HG03469 (cell line): ENCODE results near the gene SP3.
A peak's percentile ranks its signal among the peaks of the same experiment; 100 is the strongest.

Experiments
- ATAC-seq: cut with Tn5 transposase; IDR thresholded peaks from one replicate; pipeline ENCODE4 v1.9.1; 2021; ENCODE audit warnings: mild to moderate bottlenecking, moderate library complexity, moderate number of reproducible peaks; ENCODE audit not compliant: unreplicated experiment

The SP3 gene

DNA sequence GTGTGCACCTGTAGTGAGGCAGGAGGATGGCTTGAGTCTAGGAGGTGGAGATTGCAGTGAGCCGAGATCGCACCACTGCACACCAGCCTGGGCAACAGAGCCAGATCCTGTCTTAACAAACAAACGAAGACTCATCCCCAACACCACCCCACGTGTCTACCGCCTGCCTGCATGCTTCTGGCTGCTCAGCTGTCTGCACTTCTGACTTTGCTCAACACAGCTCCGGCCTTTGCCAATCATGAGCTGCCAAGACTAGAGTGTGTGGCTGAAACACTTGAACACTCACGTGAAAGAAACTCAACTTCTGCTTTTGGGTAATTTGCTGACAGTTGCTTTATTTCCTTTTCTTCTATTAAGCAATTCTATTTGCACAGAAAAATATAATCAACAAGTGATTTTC lies 32.1 kb upstream of the SP3 start:
- peak; percentile 58 for ATAC-seq

DNA sequence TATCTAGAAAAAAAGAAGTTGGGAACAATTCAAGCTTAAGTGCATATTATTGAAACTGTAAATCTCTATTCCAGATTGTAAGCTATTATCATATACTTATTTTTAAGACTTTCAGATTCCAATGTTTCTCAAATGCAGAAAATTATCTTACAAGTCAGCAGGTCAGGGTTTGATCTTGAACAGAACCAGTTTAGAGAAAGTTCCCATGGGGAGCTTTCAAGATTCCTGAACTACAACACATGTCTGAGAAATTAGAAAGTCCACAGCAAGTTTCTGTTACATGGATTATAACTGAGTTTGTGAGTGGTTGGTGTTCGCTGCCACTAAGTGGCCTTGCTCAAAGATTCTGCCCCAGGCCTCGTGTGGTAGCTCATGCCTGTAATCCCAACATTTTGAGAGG lies 31.6 kb upstream of the SP3 start:
- no peak for ATAC-seq

DNA sequence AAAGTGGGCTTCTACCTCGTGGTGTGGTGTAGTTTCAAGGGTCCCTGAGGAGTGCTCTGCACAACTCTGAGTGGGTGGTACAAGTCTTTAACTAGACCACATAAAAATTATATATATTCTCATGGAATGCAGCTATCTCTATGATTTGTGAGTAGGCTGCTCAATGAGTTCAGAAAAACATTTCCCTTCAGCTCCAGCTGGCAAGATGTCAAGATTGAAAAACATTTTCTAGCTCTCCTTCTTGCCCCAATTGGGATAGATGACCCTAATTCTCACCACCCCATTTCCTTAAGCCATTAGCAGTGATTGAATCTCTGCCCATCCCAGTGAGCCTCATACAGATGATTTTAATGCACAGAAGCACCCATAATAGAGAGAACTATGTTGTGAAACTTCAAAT lies 28.3 kb upstream of the SP3 start:
- no peak for ATAC-seq

DNA sequence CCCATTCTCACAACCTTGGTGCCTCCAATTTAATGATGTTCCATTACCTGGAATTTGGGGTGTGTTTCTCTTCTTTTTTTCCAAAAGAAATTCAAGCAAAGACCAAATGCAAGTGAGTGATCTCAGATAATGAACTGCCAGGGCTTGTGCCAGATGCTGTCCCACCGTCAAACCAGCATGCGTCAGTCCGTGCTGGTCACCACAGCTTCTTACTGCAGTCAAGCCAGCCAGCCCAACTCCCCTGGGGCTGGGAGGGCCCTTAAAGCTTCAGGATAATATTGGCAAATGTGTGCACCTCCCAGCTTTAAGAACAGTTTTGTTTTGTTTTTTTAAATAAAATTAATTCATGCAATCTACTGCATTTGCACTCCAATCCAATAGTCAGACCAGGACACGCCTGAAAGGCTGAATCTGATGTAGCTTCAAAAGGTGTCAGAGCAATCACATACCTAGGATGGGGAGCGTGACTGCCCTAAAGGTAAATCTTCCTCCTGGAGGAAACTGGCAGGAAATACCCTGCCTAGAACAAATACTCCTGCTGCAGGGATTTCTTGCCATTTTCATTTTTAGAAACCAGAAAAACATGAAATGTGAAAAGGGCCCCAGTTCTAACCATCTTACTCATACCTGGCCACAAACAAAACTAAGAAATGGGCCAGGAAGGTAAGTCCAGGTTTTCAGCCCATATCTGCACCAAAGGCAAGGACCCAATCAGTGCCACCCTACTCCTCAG lies 26.8 kb upstream of the SP3 start:
- ATAC-seq, result no peak

DNA sequence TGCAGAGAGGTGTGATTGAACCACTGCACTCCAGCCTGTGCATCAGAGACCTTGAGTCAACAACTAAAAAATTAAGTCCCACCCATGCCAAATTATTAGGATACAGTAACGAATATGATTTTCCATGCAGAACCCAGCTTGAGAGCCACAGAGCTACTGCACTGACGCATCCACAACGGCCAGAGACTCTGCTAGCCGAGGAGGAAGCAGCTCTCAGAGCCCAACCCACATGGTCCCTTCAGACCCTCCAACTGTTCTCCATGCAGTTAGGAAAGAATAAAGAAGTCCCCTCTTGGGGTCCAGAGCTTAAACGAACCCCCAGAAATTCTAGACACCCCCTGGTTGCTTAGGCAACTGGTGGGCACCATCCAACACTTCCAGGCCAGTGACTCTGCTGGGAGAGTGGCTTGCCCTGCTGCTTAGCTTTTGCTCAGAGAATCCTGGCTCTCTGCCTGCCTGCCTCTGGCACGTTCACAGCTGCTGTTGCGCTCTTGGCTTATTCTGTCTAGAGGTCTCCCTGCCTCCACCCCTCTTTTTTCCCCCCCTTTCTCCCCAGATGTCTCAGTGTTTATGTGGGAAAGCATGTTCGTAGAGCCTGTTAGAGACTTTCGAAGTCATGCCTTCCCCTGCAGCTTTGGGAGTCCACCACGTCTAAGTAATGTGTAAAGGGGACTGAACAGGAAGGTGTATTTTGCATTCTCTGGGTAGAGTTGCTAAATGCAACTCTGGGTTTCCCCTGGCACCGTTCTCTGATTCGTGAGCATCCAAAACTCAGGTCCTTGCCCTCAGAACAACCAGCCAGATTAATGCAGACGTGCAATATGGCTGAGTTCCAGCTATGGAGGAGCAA lies 26.0 kb upstream of the SP3 start:
- ATAC-seq, result peak; percentile 55

DNA sequence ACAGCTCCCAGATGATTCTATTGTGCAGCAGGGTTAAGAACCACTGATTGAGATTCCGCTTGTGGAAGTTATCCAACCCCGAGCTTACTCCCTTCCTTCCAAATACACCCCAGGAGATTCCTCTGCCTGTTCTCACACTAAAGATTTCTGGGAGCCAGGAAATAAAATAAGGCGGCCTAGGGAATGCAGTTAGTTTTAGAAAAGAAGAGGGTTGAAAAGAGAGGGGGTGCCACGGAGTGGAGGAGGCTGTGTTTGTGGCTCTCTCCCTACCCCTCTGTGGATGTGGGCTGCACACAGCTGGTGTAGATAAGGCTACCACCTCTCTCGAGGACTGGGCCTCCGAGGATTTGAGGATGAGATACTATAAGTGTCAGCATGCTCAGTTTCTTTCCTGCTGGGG lies 25.1 kb upstream of the SP3 start:
- ATAC-seq, result no peak

DNA sequence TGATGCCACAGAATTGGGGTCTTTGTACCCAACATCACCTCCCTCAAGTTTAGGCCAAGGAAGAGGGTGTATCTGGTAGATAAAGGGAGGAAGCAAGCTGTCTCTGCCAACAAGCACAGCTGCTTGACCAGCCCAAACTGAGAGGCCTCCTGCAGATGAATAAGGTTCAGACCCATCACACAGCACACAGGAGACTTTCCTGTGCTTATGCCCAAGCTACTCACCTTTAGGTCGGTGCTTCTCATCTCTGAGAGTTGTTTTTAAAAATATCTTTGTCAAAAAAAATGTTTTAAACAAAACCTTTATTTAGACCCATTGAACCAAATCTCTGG lies 24.7 kb upstream of the SP3 start:
- no peak for ATAC-seq

DNA sequence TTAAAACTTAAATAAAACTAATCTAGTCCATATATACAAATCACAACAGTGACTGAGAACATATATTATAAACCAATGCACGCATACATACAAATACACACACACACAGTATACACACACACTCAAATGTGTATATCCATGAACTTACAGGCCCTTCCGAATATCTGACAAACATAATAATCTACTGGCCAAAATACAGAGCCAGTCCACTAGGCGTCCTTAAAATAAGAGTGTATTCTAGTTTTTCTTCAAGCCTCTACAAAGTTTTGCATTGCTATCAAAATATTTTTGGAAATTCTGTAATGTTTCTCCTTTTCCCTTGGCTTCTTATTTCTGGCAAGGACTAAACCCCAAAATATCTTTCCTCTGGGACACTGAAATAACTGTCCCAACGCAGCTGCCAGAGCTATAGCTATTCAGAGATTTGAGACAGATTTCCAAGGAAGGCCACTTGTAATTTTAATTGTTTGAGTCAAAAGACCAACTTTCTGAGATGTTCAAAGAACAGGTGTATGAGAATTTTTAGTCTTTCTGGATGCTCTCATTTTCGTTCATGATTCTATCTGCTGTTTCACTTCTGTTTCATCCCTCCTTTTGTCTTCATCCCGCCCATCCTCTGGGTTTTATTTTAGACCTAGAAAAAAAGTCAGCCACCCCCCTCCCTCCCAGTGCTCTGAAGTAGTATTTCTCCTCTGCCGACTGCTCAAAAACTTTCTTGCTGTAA lies 24.1 kb upstream of the SP3 start:
- no peak for ATAC-seq

DNA sequence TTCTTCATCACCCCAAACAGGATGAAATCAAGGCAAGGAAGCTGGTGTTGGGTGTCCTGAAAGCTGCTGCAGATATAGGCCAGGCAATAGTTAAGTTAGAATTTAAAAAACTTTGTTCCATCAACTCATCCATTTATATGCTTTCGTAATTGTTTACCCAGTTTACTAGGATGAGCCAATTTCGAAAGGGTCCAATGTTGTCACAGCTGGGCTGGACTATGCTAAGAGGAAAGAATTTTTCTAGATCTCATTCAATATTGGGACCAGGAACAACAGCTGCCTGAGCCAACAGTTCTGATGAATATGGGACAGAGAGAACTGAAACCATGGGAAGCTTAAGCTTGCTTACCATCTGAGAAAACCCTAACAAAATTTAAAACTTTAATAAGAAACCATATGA lies 21.6 kb upstream of the SP3 start:
- ATAC-seq, result no peak

DNA sequence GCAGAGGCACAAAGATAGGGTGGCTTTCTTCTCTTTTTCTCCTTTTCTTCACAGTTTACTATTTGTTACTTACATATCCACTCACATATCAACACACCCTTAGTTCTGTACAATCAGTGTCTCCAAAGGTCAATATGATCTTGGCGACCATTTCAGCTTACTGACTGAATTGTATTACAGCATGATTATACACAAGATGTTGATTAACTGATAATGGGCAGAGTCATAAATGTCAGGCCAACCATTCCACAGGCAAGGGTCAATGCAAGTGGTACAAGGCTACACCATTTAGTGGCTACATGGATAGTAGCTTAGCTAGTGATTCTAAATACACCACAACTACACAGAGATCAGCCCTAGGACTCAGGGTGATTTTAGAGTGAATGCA lies 20.4 kb upstream of the SP3 start:
- no peak for ATAC-seq

DNA sequence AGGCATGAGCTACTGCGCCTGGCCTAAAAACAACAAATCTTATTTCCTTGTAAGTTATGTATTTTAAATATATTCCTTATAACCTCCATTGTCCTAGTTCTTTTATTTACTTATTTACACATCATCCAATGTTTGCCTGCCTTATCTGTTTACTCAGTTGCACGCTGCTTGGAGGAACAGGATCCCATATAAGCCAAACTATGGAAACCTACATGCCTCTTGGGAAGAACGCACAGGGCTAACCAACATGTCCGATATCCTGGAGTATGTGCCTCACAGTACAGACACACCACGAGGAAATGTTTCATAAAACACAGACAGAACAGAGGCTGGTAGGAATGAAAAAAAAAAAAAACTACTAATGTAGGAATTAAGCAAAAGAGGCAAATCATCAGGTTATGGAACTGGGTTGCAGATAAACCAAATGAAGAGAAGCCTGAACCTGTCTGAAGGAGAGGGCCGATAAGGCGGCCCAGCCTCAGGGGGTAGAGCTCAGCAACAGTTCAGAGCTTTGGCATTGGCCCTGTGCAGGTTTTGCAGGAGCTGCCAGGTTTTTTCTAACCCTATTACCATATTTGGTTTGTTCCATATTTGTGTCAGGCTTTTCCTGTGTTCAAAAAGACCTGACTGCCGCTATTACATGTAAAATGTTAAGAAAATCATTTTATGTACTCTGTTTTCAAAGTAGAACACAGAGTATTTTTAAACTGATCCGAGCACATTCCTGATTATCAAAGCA lies 19.9 kb upstream of the SP3 start:
- ATAC-seq, result no peak

DNA sequence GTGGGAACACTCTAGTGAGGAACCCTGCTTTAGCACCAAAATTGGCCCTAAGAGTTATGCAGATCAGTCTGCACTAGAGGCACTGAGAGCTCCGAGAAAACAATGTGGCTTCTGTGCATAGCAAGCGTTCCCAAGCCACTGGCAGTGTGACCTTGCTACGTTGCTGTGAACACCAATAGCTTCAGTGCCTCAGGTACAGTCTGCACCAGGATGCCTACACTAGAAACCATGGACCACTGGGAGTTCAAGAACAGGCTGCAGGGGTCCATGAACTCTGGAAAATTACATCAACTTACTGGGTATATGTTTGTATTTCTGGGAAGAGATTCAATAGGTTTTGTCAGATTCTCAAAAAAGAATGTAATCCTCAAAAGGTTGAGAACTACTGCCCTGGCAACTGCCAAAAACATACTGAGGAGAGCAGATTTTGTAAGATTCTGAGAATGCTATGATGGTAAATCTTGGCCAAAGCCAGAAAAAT lies 18.3 kb upstream of the SP3 start:
- ATAC-seq, result no peak

DNA sequence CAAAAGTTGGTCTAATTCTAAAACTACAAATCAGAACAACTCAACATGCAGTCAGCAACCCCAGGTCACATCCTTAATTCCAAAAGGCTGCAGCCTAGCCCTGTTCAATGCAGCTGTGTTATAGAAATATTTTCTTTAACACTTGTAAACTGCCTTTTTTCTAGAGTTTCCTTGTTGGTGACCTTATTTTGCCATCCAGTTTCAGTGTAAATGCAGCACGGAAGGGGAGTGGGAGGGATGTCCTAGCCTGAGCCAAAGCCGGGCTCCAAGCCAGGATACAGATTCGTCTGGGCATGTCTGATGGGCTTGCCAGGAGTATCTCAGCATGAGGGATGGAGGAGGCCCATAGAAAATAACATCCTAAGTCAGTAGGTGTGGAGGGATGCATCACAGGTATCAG lies 17.7 kb upstream of the SP3 start:
- ATAC-seq, result no peak

DNA sequence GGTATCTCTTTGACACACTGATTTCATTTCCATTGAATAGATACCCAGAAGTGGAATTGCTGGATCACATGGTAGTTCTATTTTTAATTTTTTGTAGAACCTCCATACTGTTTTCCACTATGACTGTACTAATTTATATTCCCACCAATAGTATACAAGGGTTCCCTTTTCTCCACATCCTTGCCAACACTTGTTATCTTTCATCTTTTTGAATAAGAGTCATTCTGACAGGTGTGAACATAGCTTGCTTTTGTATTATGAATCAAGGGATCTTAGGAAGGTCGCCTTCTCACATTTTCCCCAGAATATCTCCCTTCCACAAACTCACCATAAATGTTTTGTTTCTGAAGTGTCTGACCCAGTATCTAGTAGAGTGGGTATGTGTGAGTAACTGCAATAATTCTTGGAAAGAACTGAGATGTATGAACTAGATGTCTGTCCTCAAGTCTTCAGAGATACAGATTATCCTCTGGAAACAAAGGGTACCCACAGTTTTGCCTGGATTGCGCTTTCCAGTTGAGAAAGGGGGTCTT lies 17.1 kb upstream of the SP3 start:
- ATAC-seq, result no peak

DNA sequence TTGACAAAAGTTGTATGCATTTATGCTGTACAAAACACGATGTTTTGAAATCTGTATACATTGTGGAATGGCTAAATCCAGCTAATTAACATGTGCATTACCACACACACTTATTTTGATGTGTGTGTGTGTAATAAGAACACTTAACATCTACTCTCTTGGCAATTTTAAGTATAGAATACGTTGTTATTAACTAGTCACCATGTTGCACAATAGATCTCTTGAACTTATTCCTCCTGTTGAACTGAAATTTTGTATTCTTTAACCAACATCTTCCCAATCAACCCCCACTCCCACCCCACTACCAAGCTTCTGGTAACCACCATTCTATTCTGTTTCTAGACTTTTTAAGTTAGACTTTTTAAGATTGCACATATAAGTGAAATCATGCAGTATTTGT lies 16.3 kb upstream of the SP3 start:
- no peak for ATAC-seq

DNA sequence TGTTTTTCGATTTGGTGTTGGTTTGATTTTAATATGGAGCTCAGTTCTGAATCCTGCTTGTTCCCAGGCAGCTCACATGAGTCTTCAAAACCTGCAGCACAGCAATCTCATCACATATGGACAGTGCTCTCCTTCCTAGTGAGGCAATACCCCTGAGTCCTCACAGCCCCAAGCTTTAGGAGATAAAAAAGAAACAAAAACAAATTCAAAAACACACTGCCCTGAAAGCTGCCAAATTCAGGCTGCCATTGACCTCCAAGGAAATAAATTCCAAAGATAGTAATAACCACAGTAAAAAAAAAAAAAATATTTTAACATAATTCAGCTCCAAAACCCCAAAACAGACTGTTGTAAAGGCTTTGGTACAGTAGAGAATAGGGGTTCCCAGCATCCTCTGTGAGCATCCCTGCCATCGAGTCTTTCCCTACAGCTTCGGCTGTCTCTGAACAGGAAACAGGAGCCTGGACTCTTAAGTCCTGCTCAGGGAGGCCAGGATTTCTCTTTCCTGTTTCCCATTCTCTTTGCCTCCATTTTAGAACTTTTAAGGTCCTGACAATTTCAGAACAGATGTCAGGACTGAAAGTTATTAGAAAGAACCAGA lies 14.7 kb upstream of the SP3 start:
- no peak for ATAC-seq

DNA sequence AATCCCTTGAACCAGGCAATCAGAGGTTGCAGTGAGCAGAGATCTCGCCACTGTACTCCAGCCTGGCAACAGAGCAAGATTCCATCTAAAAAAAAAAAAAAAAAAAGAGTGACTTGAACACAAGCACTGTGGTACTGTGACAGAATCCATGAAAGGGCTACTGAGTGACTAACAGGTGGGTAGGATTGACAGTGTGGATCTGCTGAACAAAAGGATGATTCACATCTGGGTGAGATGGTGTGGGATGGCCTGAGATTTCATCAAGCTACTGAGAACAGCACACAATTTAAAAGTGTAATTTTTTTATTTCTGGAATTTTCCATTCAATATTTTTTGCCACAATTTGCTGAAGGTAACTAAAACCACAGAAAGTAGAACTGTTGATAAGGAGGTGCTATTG lies 13.3 kb upstream of the SP3 start:
- no peak for ATAC-seq

DNA sequence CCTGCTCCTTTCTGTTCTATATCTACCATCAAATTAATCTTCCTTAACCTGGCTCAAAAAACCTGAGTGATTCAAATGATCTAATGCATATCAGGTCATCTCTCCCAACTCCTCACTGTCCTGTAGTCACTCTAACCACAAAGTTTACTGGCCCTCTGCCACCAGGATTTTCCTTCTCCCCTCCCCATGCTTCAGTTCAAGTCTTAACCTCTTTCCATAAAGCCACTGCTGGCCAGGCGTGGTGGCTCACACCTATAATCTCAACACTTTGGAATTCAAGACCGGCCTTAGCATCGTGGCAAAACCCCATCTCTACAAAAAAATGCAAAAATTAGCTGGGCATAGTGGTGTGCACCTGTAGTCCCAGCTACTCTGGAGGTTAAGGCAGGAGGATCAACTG lies 7.5 kb upstream of the SP3 start:
- no peak for ATAC-seq

DNA sequence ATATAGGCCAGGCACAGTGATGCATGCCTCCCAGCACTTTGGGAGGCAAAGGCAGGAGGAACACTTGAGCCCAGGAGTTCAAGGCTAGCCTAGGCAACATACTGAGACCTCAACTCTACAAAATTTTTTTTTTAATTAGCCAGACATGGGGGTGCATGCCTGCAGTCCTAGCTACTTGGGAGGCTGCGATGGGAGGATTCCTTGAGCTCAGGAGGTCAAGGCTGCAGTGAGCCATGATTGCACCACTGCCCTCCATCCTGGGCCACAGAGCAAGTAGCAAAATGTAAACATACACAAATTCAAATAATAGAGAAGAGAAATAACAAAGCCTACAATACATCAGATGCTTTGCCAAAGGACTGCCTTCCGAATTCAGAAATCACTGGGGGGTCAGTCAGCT lies 7.0 kb upstream of the SP3 start:
- no peak for ATAC-seq

DNA sequence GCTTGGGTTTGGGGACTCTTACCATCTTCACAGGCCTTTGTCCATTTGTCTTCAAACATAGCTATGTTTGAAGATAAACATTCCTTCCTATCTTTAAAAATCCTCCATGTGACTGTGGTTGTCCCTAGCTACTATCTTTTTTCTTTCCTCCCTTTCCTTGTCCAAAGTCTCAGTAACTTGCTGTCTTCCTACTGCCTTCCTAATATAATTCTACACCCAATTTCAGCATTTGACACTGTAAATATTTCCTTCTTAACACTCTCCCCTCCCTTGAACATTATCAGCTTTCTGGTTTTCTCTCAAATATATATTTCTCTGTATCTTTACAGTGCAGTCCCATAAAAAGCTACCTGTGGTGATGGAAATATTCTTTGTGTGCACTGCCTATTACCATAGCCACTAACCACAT lies 5.3 kb upstream of the SP3 start:
- ATAC-seq, result no peak

DNA sequence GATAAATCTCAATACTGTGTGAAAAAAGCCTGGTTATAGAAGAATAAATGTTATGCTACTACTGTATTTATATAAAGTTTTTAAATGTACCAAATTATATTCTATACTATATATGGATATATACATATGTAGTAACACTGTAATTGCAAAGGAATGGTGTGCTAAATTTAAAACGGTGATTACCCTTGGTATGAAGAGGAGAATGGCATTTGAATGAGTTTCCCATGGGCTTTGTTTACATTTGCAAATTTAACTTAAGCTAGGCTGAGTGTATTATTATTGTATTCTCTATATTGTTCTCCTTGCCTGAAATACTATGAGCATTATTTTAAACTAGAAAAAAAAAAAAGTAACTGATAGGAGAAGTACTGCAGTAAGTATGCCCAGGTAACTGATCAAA lies 4.7 kb upstream of the SP3 start:
- no peak for ATAC-seq
